Right lung (tissue), 10 donors: ENCODE results near the gene LAGE3. TPM values are rescaled to one million over a fixed set of nuclear protein-coding genes. Genes with fewer than 3 reads are reported as not detected.

Source experiments
- DNase-seq, 2 donors: peaks; one replicate each; pipeline ENCODE4 v3.0.0-alpha.2; 2013
- long read RNA-seq, 8 donors: transcript quantifications; one replicate each; lab custom pipeline, GENCODE V29; 2026
- polyA plus RNA-seq, 5 donors: library from polyadenylated mRNA; unstranded; fragments of 120-200 nt; gene quantifications; one replicate each; pipeline versions ENCODE4 v1.2.1 to v1.2.3, GENCODE V29; 2013; ENCODE audit warnings: inconsistent platforms in 1 of 5, low replicate concordance in 1 of 5; ENCODE audit not compliant: insufficient read length in 5 of 5, insufficient read depth in 1 of 5

The LAGE3 gene
- 10 to 100 TPM; 12.4 to 33.4 (median 17.1) TPM for polyA plus RNA-seq
- long read RNA-seq, donor 1, transcript LAGE3-201 (3 exons, 949 nt), result major isoform, 59 of 59 reads
- long read RNA-seq, donor 1, partial matches to known transcripts, result 0 of 59 reads
- long read RNA-seq, donor 1, other reads (novel, unspliced or antisense), result 0 of 59 reads
- long read RNA-seq, donor 2, transcript LAGE3-201 (3 exons, 949 nt), result major isoform, 34 of 34 reads
- long read RNA-seq, donor 2, partial matches to known transcripts, result 0 of 34 reads
- long read RNA-seq, donor 2, other reads (novel, unspliced or antisense), result 0 of 34 reads
- long read RNA-seq, donor 3, transcript LAGE3-201 (3 exons, 949 nt), result major isoform, 50 of 50 reads
- long read RNA-seq, donor 3, partial matches to known transcripts, result 0 of 50 reads
- long read RNA-seq, donor 3, other reads (novel, unspliced or antisense), result 0 of 50 reads
- long read RNA-seq, donor 4, transcript LAGE3-201 (3 exons, 949 nt), result major isoform, 40 of 40 reads
- long read RNA-seq, donor 4, partial matches to known transcripts, result 0 of 40 reads
- long read RNA-seq, donor 4, other reads (novel, unspliced or antisense), result 0 of 40 reads
- long read RNA-seq, donor 5, transcript LAGE3-201 (3 exons, 949 nt), result major isoform, 63 of 63 reads
- long read RNA-seq, donor 5, partial matches to known transcripts, result 0 of 63 reads
- long read RNA-seq, donor 5, other reads (novel, unspliced or antisense), result 0 of 63 reads
- long read RNA-seq, donor 6, transcript LAGE3-201 (3 exons, 949 nt), result major isoform, 75 of 75 reads
- long read RNA-seq, donor 6, partial matches to known transcripts, result 0 of 75 reads
- long read RNA-seq, donor 6, other reads (novel, unspliced or antisense), result 0 of 75 reads
- long read RNA-seq, donor 7, transcript LAGE3-201 (3 exons, 949 nt), result major isoform, 35 of 35 reads
- long read RNA-seq, donor 7, partial matches to known transcripts, result 0 of 35 reads
- long read RNA-seq, donor 7, other reads (novel, unspliced or antisense), result 0 of 35 reads
- long read RNA-seq, donor 8, transcript LAGE3-201 (3 exons, 949 nt), result major isoform, 14 of 14 reads
- long read RNA-seq, donor 8, partial matches to known transcripts, result 0 of 14 reads
- long read RNA-seq, donor 8, other reads (novel, unspliced or antisense), result 0 of 14 reads

- peak; percentile 88 to 89 for DNase-seq
Observed at GRCh38 chrX:154478728-154479622, at the start of gene LAGE3. Gene LAGE3, minus strand, starts transcription at chrX:154479281. Its CDS starts 366 bp downstream, at chrX:154478915.

GRCh38 chrX:154526901-154527675 lies 48.0 kb upstream of the LAGE3 start:
- peak; percentile 86 to 89 for DNase-seq

- DNase-seq, result no peak
Observed at GRCh38 chrX:154525606-154526490, 46.8 kb upstream of the LAGE3 start.

- no peak for DNase-seq
Observed at GRCh38 chrX:154519389-154519788, 40.3 kb upstream of the LAGE3 start.

- DNase-seq, result peak in 1 of 2 donors; percentile 50
Observed at GRCh38 chrX:154517101-154517781, 38.2 kb upstream of the LAGE3 start.

- peak; percentile 86 to 91 for DNase-seq
Observed at GRCh38 chrX:154516656-154517100, 37.6 kb upstream of the LAGE3 start.

GRCh38 chrX:154515966-154516655 lies 37.0 kb upstream of the LAGE3 start, which contains the start of gene FAM3A:
Gene FAM3A, minus strand, starts transcription at chrX:154516232. Its CDS starts 460 bp downstream, at chrX:154515772.
- peak; percentile 86 to 89 for DNase-seq

- no peak for DNase-seq
Observed at GRCh38 chrX:154515090-154515965, 36.2 kb upstream of the LAGE3 start.

- no peak for DNase-seq
Observed at GRCh38 chrX:154513716-154514115, 34.6 kb upstream of the LAGE3 start.

GRCh38 chrX:154512879-154513553 lies 33.9 kb upstream of the LAGE3 start:
- no peak for DNase-seq

GRCh38 chrX:154511761-154512160 lies 32.7 kb upstream of the LAGE3 start:
- DNase-seq, result no peak

- DNase-seq, result no peak
Observed at GRCh38 chrX:154509455-154509854, 30.4 kb upstream of the LAGE3 start.

- no peak for DNase-seq
Observed at GRCh38 chrX:154508384-154508745, 29.3 kb upstream of the LAGE3 start.

- no peak for DNase-seq
Observed at GRCh38 chrX:154507673-154508383, 28.7 kb upstream of the LAGE3 start.
